OCI-LY3 (cell line): ENCODE data around the gene TCERG1L.

Experiments used
- H2AFZ ChIP-seq: fragments of 200-600, 300-600 bp; shearing (Covaris generic); 2 replicates; pipeline ENCODE4 v1.6.0; 2014; ENCODE audit warnings: antibody characterized with exemption, low read depth, low read length
- H3K27ac ChIP-seq: fragments of 200-600, 300-600 bp; sonication (generic); 2 replicates; pipeline ENCODE4 v1.5.1; 2014; ENCODE audit warnings: mild to moderate bottlenecking, low read length, moderate library complexity, mixed read lengths
- H3K27me3 ChIP-seq: fragments of 200-600, 300-600 bp; sonication (generic); 2 replicates; pipeline ENCODE4 v1.6.1; 2014; ENCODE audit warnings: low read depth, low read length, mixed read lengths
- H3K36me3 ChIP-seq: fragments of 200-600, 300-600 bp; sonication (generic); replicated peaks from 2 replicates; pipeline ENCODE3; 2014; ENCODE audit warnings: low read depth, low read length, mixed read lengths
- H3K4me1 ChIP-seq: fragments of 300-600, 200-600 bp; sonication (generic); 2 replicates; pipeline ENCODE4 v1.6.1; 2014; ENCODE audit warnings: low read length, mixed read lengths
- H3K4me2 ChIP-seq: fragments of 200-600, 300-600 bp; sonication (generic); 2 replicates; pipeline ENCODE4 v1.6.1; 2014; ENCODE audit warnings: low read length, mixed read lengths
- H3K4me3 ChIP-seq: fragments of 300-600, 200-600 bp; sonication (generic); 2 replicates; pipeline ENCODE4 v1.5.1; 2014; ENCODE audit warnings: antibody characterized with exemption, mild to moderate bottlenecking, low read length, moderate library complexity
- H3K79me2 ChIP-seq: fragments of 300-600, 200-600 bp; shearing (Covaris generic); 2 replicates; pipeline ENCODE4 v1.6.1; 2014; ENCODE audit warnings: mild to moderate bottlenecking, low read length, mixed read lengths
- H3K9ac ChIP-seq: fragments of 300-600, 200-600 bp; shearing (Covaris generic); 2 replicates; pipeline ENCODE4 v1.6.0; 2014; ENCODE audit warnings: mild to moderate bottlenecking, low read length, moderate library complexity
- H3K9me3 ChIP-seq: fragments of 200-600, 300-600 bp; shearing (Covaris generic); 2 replicates; pipeline ENCODE4 v1.6.1; 2014; ENCODE audit warnings: low read length, mixed read lengths; ENCODE audit not compliant: insufficient read depth
- H4K20me1 ChIP-seq: fragments of 200-600, 300-600 bp; sonication (generic); 2 replicates; pipeline ENCODE4 v1.6.1; 2016; ENCODE audit warnings: low read length, mixed read lengths; ENCODE audit not compliant: insufficient read depth
- EZH2phosphoT487 ChIP-seq: fragments of 200-600 bp; shearing (Covaris generic); IDR thresholded peaks from 2 replicates; pipeline ENCODE4 v1.6.1; 2018; ENCODE audit warnings: antibody characterized with exemption, mixed run types, low read depth
- TF ChIP-seq, protein P1 (sequence below): fragments of 200-600, 300-600 bp; sonication (generic); IDR thresholded peaks from 2 replicates; pipeline ENCODE4 v1.5.1; 2014; ENCODE audit warnings: antibody characterized with exemption, low read length, low read depth

Gene TCERG1L

DNA sequence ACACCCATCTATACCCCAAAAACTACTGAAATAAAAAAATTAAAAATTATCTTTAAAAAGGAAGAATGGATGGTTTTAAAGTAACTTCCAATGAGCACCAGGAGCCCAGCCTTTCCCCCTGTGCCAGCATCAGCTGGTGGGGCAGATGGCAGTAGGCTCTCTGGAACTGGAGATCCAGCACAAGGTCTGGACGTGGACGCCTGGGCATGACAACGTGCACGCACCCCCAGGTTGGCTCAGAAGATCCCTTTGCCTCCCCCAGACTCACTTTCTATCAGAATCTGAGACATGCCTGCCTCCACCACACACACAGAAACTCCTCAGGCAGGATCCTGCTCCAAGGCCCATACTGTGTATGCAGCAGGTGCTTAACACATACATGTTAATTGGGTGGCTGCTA lies 35.8 kb downstream of the TCERG1L start:
- Histone ChIP-seq H4K20me1 (no peaks in the 10 kb centered on the region), H3K4me3 (no peak overlapping the region), H3K36me3 (no peaks in the 10 kb centered on the region), H3K4me2 (no peak overlapping the region), H3K9me3 (no peaks in the 10 kb centered on the region), H3K9ac (no peak overlapping the region), H2AFZ (no peak overlapping the region), H3K4me1 (no peaks in the 10 kb centered on the region), H3K79me2 (no peaks in the 10 kb centered on the region), H3K27ac (no peak overlapping the region), H3K27me3 (no peaks in the 10 kb centered on the region)
- TF ChIP-seq, protein P1, sequence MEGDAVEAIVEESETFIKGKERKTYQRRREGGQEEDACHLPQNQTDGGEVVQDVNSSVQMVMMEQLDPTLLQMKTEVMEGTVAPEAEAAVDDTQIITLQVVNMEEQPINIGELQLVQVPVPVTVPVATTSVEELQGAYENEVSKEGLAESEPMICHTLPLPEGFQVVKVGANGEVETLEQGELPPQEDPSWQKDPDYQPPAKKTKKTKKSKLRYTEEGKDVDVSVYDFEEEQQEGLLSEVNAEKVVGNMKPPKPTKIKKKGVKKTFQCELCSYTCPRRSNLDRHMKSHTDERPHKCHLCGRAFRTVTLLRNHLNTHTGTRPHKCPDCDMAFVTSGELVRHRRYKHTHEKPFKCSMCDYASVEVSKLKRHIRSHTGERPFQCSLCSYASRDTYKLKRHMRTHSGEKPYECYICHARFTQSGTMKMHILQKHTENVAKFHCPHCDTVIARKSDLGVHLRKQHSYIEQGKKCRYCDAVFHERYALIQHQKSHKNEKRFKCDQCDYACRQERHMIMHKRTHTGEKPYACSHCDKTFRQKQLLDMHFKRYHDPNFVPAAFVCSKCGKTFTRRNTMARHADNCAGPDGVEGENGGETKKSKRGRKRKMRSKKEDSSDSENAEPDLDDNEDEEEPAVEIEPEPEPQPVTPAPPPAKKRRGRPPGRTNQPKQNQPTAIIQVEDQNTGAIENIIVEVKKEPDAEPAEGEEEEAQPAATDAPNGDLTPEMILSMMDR = no peak
- TF ChIP-seq EZH2phosphoT487 = no peak

DNA sequence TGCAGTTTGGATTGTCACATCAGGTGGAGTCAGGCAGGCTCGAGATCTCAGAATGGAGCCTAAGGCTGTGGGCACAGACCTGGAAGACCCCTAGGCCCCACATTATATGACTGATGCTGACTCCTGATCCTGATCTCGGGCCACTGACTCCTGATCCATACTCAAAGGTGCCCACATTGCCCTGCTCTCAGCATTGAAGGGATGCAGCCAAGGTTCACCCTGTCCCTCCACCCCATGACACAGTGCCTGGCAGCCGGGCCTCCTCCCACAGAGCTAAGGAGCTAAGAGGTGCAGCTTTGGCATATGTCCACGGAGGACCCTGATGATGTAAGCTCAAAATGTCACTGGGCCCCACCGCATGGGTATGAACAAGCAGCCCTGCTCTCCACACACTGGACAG lies 36.6 kb downstream of the TCERG1L start:
- no peaks in the 10 kb centered on the region for H3K9me3 ChIP-seq
- TF ChIP-seq EZH2phosphoT487 = no peak
- TF ChIP-seq, protein P1 = no peak

DNA sequence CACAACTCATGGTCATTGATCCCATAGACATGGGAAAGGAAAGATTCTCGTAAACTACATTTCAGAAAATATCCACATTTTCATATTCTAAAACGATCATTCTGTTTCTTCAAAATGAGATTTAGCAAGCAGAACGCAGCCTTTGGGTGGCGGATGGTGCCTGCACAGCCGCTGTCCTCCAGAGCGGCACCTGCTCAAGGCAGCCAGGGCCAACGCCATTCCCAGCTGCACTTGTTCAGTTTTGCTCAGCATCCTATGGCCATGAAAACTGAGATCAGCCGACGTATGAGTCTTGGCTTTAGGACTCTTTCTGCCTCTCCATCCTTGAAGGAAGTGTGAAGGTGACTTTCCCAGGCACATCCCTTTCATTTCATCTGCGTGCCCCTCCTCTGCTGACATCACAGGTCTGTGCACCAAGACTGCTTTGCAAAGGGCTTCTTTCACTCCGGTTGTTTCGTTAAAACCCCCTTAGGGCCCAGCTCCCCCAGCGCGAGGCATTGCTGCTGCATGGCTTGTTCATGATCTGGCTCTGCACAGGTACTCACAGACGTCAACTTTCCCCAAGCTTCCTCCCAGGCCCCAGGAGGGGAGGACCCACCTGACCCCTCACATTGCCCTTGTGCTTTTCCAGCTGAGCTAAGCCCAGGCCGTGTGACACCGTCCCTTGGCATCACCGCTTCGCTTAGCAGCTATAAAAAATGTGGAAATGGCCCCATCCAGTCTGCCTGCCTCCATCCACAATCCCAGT lies 37.2 kb downstream of the TCERG1L start:
- Histone ChIP-seq H2AFZ (no peak overlapping the region), H3K4me1 (no peaks in the 10 kb centered on the region), H3K79me2 (no peaks in the 10 kb centered on the region), H3K27ac (no peak overlapping the region), H3K9me3 (no peaks in the 10 kb centered on the region), H3K4me3 (no peak overlapping the region), H3K36me3 (no peaks in the 10 kb centered on the region), H3K9ac (no peak overlapping the region), H3K27me3 (no peaks in the 10 kb centered on the region), H3K4me2 (no peak overlapping the region), H4K20me1 (no peaks in the 10 kb centered on the region)
- no peak for TF ChIP-seq EZH2phosphoT487
- TF ChIP-seq, protein P1 = no peak

More for the DNA sequence above, 36.6 kb downstream of the TCERG1L start:
- Histone ChIP-seq H3K4me1 (no peaks in the 10 kb centered on the region), H4K20me1 (no peaks in the 10 kb centered on the region), H3K36me3 (no peaks in the 10 kb centered on the region), H3K9ac (no peak overlapping the region), H3K79me2 (no peaks in the 10 kb centered on the region), H3K27me3 (no peaks in the 10 kb centered on the region), H3K4me3 (no peak overlapping the region), H2AFZ (no peak overlapping the region), H3K4me2 (no peak overlapping the region), H3K27ac (no peak overlapping the region)

DNA sequence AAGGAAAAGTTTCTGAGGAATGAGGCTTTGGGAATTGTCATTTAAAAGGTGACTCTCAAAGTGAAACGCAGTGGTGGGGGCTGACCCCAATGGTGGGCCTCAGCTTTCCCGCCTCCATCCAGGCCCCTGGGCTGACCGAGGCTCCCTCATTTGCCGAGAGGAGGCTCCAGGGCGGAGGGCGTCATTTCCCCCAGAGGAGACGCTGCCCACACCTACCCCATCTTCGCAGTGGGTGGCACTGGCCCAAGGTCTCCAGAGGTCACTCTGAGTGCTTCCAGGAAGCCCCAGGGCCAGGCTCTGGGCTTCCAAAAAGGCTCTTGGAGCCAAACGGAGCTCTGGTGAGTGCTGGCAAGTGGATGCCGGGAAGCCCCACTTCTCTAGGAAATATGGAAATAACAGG lies 38.0 kb downstream of the TCERG1L start:
- H4K20me1 ChIP-seq = no peaks in the 10 kb centered on the region
- no peak overlapping the region for H3K4me3 ChIP-seq
- no peaks in the 10 kb centered on the region for H3K79me2 ChIP-seq
- H3K9me3 ChIP-seq = no peaks in the 10 kb centered on the region
- H3K27ac ChIP-seq = no peak overlapping the region
- TF ChIP-seq, protein P1 = no peak
- no peak for TF ChIP-seq EZH2phosphoT487
- H3K36me3 ChIP-seq = no peaks in the 10 kb centered on the region
- H3K4me1 ChIP-seq = no peaks in the 10 kb centered on the region
- H2AFZ ChIP-seq = no peak overlapping the region
- H3K4me2 ChIP-seq = no peak overlapping the region
- H3K9ac ChIP-seq = no peak overlapping the region
- no peaks in the 10 kb centered on the region for H3K27me3 ChIP-seq
